OCI-LY3 (cell line): ENCODE data around the gene LDHAL6A.

Experiments used
- CTCF ChIP-seq: fragments of 200-600, 300-600 bp; sonication (generic); IDR thresholded peaks from 2 replicates; pipeline ENCODE4 v1.5.1; 2014; ENCODE audit warnings: antibody characterized with exemption, low read length, low read depth
- EZH2phosphoT487 ChIP-seq: fragments of 200-600 bp; shearing (Covaris generic); IDR thresholded peaks from 2 replicates; pipeline ENCODE4 v1.6.1; 2018; ENCODE audit warnings: antibody characterized with exemption, mixed run types, low read depth

GRCh38 chr11:18459634-18460033 lies 4.0 kb downstream of the LDHAL6A start:
- TF ChIP-seq CTCF: no peak
- TF ChIP-seq EZH2phosphoT487: no peak
